Measurements from ENCODE around the gene TMEM38B. TPM values are rescaled to one million over a fixed set of nuclear protein-coding genes. Genes with fewer than 3 reads are reported as not detected.

TMEM38B gene
- total RNA-seq, 4 donors from 2014 or later = 8.6 to 11.3 (median 9.3) TPM

DNA sequence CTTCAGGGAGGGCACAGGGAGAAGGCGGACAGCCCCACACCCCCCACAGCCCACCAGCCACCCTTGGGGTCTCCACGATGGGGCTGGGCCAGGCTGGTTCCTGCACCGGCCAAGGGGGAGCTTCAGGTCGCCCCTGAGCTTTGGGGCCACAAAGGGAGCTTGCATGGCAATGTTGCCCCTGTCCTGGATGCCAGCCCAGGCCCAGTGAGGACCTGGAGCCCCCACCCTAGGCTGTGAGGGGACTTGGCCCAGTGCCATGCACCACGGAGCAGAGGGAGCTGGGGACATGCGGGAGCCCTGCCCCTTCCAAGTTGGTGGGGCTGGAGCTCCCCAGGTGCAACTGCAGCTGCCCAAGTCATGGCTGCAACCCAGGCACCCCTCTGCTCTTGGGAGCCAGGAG is 18.4 kb downstream of the TMEM38B start:
- WGBS, 2 donors (ENCODE audit: low coverage in 1 of 2) = no CpG with 5 or more reads among the region's 6 CpGs
- TF ChIP-seq, protein P1, sequence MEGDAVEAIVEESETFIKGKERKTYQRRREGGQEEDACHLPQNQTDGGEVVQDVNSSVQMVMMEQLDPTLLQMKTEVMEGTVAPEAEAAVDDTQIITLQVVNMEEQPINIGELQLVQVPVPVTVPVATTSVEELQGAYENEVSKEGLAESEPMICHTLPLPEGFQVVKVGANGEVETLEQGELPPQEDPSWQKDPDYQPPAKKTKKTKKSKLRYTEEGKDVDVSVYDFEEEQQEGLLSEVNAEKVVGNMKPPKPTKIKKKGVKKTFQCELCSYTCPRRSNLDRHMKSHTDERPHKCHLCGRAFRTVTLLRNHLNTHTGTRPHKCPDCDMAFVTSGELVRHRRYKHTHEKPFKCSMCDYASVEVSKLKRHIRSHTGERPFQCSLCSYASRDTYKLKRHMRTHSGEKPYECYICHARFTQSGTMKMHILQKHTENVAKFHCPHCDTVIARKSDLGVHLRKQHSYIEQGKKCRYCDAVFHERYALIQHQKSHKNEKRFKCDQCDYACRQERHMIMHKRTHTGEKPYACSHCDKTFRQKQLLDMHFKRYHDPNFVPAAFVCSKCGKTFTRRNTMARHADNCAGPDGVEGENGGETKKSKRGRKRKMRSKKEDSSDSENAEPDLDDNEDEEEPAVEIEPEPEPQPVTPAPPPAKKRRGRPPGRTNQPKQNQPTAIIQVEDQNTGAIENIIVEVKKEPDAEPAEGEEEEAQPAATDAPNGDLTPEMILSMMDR (IDR thresholded peaks at IDR 0.05) = no peak
- TF ChIP-seq POLR2AphosphoS5 (IDR thresholded peaks at IDR 0.05) (no peak), POLR2A (IDR thresholded peaks at IDR 0.05) (no peak), EP300 (IDR thresholded peaks at IDR 0.05) (no peak)
- H3K4me3 ChIP-seq = no peak overlapping the region
- no peaks in the 10 kb centered on the region for H3K27me3 ChIP-seq
- H3K9me3 ChIP-seq = no peaks in the 10 kb centered on the region
- ATAC-seq = no peak
- no peak overlapping the region for H3K27ac ChIP-seq
- no peaks in the 10 kb centered on the region for H3K4me1 ChIP-seq
- peaks cover 0 to 18% of the 10 kb centered on the region in 2 donors for H3K36me3 ChIP-seq

DNA sequence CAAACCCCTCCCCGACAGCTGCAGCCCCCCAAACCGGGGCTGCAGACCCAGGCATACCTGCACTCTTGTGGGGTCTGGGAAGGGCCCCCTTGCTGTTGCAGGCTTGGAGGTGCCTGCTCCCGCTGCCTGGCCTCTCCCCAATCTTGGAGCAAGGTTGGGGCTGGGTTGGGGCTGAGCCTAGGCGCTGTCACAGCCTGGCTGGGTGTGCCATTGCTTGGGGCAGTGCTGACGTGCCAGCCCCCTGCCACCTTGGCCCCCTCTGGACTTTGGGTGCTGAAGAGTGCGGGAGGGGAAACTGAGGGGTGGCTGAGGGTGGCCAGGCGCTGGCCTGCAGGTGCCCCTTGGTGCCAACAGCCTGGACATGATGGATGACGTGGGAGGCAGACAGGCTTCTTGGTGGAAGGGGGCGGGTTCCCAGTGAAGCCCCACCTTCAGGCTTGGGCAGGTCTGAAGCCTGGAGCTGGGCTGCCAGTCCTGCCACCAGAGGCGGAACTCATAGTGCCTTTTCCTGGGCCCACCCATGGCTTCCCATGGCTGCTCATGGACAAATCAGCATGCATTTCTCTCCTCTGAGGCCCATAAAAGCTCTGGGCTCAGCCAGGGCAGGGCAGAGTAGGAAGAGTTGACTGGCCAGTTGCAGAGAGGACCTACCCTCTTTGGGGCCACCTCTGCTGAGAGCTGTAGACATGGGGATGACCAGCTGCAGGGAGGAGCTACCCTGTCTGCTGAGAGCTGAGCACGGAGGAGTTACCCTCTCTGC is 19.1 kb downstream of the TMEM38B start:
- WGBS, 2 donors (ENCODE audit: low coverage in 1 of 2) = no CpG with 5 or more reads among the region's 11 CpGs
- TF ChIP-seq POLR2AphosphoS5 (IDR thresholded peaks at IDR 0.05) (no peak), EP300 (IDR thresholded peaks at IDR 0.05) (no peak), POLR2A (IDR thresholded peaks at IDR 0.05) (no peak)
- TF ChIP-seq, protein P1 (IDR thresholded peaks at IDR 0.05) = no peak
- no peaks in the 10 kb centered on the region for H3K4me1 ChIP-seq
- H3K36me3 ChIP-seq = peaks cover 0 to 18% of the 10 kb centered on the region in 2 donors
- ATAC-seq = no peak
- H3K9me3 ChIP-seq = no peaks in the 10 kb centered on the region
- H3K27me3 ChIP-seq = no peaks in the 10 kb centered on the region
- no peak overlapping the region for H3K27ac ChIP-seq
- H3K4me3 ChIP-seq = no peak overlapping the region

DNA sequence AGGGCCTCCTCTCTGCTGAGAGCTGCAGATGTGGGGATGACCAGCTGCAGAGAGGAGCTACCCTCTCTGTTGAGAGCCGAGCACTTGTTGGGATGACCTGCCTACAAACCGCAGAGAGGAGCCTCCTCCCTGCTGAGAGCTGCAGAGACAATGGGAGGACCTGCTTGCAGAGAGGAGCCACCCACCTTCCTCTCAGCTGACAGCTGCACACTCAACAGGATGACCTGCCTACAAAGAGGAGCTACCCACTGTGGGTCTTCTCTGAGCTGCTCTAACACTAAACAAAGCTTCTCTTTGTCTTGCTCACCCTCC is 19.6 kb downstream of the TMEM38B start:
- no peaks in the 10 kb centered on the region for H3K4me1 ChIP-seq
- TF ChIP-seq, protein P1 (IDR thresholded peaks at IDR 0.05) = no peak
- TF ChIP-seq POLR2AphosphoS5 (IDR thresholded peaks at IDR 0.05) = no peak
- TF ChIP-seq EP300 (IDR thresholded peaks at IDR 0.05) = no peak
- no peak for TF ChIP-seq POLR2A (IDR thresholded peaks at IDR 0.05)
- H3K27ac ChIP-seq = no peak overlapping the region
- no peaks in the 10 kb centered on the region for H3K9me3 ChIP-seq
- H3K36me3 ChIP-seq = peaks cover 0 to 18% of the 10 kb centered on the region in 2 donors
- H3K4me3 ChIP-seq = no peak overlapping the region
- no peak for ATAC-seq
- no CpG with 5 or more reads among the region's 2 CpGs for WGBS, 2 donors (ENCODE audit: low coverage in 1 of 2)
- H3K27me3 ChIP-seq = no peaks in the 10 kb centered on the region

DNA sequence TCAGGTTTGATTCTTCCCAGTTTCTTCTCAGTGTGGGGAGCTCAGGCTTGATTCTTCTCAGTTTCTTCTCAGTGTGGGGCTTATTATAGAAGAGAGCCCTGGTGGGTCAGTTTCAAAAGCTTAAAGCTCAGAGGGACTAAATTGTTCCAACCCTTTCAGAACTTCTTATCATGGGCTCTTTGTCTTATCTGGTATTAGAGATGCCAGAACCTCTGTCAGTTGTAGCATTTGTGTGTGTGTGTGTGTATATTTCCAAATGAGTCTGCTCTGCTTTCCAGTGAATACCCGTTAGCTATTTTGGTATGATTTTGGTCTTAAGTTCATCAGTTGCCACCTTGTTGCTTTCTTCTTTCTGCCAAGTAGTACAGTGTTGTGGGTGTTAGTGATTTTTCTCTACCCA is 21.8 kb downstream of the TMEM38B start:
- Histone ChIP-seq H3K27ac (no peak overlapping the region), H3K4me1 (no peaks in the 10 kb centered on the region), H3K4me3 (no peak overlapping the region), H3K27me3 (no peaks in the 10 kb centered on the region), H3K9me3 (no peaks in the 10 kb centered on the region), H3K36me3 (peaks cover 0 to 6% of the 10 kb centered on the region in 2 donors)
- no peak for ATAC-seq
- TF ChIP-seq POLR2AphosphoS5 (IDR thresholded peaks at IDR 0.05) (no peak), POLR2A (IDR thresholded peaks at IDR 0.05) (no peak), EP300 (IDR thresholded peaks at IDR 0.05) (no peak)
- TF ChIP-seq, protein P1 (IDR thresholded peaks at IDR 0.05) = no peak
- 60 to 80% methylated on average over 1 of the region's 1 CpG for WGBS, 2 donors (ENCODE audit: low coverage in 1 of 2)

DNA sequence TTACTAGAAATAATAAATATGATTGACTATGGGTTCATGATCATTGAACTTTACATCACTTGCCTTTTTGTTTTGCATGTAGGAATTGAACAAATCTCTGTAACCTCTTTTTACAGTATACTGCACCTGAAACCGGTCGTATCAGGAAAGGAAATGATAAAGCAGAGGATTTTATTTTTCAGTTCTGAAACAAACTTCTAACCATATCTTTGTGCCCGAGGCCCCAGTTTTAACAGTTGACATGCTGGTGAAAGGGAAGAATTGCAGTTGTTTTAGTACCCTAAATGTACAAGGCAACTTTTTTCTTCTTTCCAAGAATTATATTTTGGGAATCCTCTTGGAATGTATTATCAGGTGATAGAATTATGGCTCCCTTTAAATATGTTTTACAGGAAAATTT is 27.8 kb downstream of the TMEM38B start:
- H3K36me3 ChIP-seq = no peaks in the 10 kb centered on the region
- 78 to 91% methylated on average over 3 of the region's 3 CpGs for WGBS, 2 donors (ENCODE audit: low coverage in 1 of 2)
- H3K4me3 ChIP-seq = no peak overlapping the region
- no peaks in the 10 kb centered on the region for H3K4me1 ChIP-seq
- no peak for TF ChIP-seq POLR2AphosphoS5 (IDR thresholded peaks at IDR 0.05)
- no peak for TF ChIP-seq EP300 (IDR thresholded peaks at IDR 0.05)
- TF ChIP-seq, protein P1 (IDR thresholded peaks at IDR 0.05) = no peak
- no peak for TF ChIP-seq POLR2A (IDR thresholded peaks at IDR 0.05)
- H3K27me3 ChIP-seq = no peaks in the 10 kb centered on the region
- no peak overlapping the region for H3K27ac ChIP-seq
- H3K9me3 ChIP-seq = no peaks in the 10 kb centered on the region
- no peak for ATAC-seq

Measured in gastroesophageal sphincter (tissue), 4 donors.